HG03439 (cell line): ENCODE measurements around the gene POLD4.
"Not testable (repeated sequence)": the region's sequence is repeated elsewhere in the genome, so short reads cannot be mapped to it uniquely, and the experiment has no call there.

Source experiments
- ATAC-seq: cut with Tn5 transposase; IDR thresholded peaks from one replicate; pipeline ENCODE4 v1.9.1; 2021; ENCODE audit warnings: mild to moderate bottlenecking, moderate library complexity; ENCODE audit not compliant: unreplicated experiment

The POLD4 gene

GRCh38 chr11:67353317-67354074 is at the start of gene POLD4:
POLD4 (minus strand) TSS chr11:67353546; CDS start chr11:67353399, 147 bp downstream.
- peak; percentile 80 for ATAC-seq

DNA sequence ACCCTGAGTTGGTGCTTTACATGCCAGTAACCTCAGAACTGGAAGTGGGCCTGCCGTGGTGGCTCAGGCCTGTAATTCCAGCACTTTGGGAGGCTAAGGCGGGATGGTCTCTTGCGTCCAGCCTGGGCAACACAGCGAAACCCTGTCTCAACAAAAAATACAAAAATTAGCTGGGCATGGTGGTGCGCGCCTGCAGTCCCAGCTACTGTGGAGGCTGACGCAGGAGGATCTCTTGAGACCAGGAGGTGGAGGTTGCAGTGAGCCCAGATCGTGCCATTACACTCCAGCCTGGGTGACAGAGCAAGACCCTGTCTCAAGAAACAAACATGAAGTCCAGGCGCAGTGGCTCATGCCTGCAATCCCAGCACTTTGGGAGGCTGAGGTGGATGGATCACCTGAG is 49.7 kb upstream of the POLD4 start:
- not testable (repeated sequence) for ATAC-seq

DNA sequence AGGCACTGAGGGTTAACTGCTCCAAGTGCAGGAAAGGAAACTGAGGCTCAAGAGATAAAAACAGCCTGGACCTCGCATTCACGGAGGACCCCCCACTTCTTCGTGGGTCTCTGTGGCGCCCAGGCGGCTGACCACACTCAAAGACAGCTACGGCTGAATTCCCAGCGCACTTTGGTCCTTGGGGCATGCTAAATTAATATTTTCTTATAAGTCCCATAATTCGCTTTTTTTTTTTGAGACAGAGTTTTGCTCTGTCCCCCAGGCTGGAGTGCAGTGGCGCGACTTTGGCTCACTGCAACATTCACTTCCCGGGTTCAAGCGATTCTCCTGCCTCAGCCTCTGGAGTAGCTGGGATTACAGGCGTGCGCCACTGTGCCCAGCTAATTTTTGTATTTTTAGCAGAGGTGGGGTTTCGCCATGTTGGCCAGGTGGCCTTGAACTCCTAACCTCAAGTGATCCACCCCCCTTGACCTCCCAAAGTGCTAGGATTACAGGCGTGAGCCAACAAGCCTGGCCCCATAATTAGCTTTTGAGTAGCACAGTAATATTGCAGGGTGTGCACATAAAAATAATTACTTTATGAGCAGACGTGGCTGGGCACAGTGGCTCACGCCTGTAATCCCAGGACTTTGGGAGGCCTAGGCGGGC is 49.0 kb upstream of the POLD4 start:
- not testable (repeated sequence) for ATAC-seq

DNA sequence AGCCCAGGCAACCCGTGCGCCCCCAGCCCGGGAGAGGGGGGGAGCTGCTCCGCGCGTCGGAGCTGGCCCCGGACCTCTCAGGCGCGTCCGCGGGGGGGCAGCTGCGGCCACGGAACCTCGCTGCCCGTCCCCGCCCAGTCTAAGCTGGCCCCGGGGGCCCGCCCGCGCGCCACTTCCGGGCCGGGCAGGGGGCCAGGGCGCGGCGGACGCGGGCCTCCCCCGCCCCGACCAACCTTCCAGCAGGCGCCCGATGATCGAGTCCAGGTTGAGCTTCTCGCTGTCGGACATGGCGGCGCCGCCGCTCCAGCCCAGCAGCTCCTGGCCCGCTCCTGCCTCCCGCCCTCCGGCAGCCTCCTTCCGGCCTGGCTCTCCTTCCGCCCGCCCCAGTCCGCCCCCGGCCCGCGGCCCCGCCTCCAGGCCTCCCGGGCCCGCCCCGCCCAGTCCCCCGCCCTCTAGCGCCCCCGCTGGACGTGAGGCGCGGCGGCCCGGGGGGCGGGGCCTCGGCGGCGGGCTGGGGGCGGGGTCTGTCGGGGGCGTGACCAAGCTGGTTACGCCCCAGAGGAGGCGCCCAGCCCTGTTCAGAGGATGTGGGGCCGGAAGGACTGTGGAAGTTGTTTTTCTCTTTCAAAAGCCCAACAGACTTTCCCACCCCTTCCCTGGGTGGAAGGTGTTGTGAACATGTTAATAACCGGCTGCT is 48.3 kb upstream of the POLD4 start, which contains the start of gene PPP1CA:
Gene PPP1CA (minus strand): TSS at position 364 of the 697 bp plus-strand sequence. CDS start 76 bp downstream, at position 288.
- ATAC-seq = peak; percentile 61

- ATAC-seq = peak; percentile 6
These were observed 47.7 kb upstream of the POLD4 start for GRCh38 chr11:67400942-67401494.

- no peak for ATAC-seq
These were observed 47.0 kb upstream of the POLD4 start for GRCh38 chr11:67400251-67400941.

DNA sequence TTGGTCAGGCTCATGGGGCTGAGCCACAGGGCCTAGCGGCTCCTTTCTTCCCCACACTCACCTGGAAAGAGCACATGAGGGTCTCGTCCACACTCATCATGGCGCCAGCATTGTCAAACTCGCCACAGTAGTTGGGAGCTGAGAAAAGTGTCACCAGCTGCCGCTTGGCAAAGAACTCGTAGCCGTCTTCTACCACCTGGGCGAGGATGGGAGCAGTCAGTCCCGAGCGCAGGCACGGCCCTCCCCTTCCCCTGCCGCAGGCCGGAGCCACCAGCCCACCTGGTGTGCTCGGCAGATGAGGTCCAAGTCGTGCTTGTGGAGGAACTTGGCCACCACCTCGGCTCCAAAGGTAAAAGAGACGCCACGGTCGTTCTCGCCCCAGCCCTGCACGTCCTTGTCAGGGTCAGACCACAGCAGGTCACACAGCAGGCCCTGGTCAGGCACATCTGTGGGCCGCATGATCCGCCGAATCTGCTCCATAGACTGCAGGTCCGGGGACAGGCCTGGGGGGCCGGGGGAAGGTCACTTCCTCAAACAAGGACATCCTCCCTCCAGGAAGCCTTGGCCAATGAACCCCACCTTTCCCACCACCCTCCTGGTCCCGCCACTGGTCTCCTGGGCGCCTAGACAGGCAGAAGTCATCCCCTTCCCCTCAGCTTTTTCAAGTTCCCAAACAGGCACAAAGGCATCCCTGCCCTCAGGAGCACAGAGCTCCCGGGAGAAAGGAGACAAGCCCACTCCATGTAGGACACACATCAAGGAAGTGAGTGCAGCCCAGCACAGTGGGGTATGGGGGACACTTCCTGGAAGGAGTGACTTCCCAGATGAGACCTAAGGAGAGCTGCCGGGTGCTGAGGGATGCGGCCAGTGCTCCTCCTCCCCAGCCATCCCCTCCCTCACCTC is 45.6 kb upstream of the POLD4 start:
- ATAC-seq = no peak

DNA sequence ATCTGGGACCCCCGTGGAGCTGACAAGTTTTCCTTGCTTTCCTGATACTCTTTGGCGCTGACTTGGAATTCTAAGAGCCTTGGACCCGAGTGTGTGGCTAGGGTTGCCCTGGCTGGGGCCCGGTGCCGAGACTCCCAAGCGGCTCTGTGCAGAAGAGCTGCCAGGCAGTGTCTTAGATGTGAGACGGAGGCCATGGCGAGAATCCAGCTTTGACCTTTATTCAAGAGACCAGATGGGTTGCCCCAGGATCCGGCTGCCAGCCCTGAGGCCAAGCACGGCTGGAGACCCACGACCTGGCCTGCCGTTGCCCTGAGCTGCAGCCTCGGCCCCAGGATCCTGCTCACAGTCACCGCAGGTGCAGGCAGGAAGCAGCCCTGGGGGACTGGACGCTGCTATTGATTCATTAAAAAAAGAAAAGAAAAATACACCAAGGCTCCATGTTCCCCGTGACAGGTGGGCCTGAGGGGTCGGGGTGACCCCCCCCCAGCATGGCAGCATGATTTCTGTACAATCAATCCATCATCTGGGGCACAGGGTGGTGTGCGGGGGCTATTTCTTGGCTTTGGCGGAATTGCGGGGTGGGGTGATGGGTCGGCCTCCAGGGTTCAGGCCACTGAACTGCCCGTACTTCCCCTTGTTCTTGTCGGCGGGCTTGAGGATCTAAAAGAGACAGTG is 44.8 kb upstream of the POLD4 start:
- no peak for ATAC-seq

DNA sequence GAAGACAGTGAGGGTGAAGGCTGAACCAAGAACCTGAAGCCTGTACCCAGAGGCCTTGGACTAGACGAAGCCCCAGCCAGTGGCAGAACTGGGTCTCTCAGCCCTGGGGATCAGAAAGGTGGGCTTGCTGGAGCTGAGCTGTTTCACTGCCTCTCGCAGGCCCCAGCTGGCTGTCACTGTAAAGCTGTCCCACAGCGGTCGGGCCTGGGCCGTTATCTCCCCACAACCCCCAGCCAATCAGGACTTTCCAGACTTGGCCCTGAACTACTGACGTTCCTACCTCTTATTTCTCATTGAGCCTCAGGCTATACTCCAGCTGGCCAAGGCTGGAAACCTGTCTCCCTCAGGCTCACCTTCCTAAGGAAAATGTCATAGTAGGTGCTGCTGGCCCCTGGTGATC is 44.2 kb upstream of the POLD4 start:
- no peak for ATAC-seq

- ATAC-seq = no peak
These were observed 43.4 kb upstream of the POLD4 start for GRCh38 chr11:67396587-67397389.

DNA sequence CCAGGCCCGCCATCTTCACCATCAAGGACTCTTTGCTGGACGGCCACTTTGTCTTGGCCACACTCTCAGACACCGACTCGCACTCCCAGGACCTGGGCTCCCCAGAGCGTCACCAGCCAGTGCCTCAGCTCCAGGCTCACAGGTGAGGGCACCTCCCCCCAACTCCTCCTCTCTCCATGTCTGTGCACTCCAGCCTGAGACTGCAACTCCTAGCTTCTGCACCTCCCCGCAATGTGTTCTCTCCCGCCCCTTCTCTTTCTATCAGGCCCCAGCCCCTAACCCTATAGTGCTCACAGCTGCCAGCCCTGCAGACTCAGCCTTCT is 42.9 kb upstream of the POLD4 start:
- ATAC-seq = no peak

DNA sequence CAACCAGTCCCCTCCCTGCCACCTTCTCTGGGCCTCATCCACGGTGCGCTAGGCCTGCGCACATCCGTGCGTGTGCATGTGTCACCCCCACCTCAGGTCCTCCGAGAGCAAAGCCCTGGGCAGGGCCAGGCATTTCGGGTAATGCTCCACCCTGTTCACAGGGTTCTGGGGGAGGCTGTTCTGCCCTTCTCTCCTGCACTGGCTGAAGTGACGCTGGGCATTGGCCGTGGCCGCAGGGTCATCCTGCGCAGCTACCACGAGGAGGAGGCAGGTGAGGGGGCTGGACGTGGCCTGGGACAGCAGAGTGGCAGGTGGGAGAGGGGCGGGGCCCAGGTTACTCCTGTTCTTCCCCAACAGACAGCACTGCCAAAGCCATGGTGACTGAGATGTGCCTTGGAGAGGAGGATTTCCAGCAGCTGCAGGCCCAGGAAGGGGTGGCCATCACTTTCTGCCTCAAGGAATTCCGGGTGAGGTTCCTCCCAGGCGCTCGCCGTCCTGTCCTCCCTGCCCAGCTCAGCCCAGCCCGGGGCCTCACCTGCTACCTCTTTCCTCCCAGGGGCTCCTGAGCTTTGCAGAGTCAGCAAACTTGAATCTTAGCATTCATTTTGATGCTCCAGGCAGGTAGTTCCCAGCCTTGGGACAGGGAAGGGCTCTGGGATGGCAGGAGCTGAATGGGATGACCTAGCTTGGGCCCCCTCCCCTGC is 42.4 kb upstream of the POLD4 start:
- ATAC-seq = no peak

DNA sequence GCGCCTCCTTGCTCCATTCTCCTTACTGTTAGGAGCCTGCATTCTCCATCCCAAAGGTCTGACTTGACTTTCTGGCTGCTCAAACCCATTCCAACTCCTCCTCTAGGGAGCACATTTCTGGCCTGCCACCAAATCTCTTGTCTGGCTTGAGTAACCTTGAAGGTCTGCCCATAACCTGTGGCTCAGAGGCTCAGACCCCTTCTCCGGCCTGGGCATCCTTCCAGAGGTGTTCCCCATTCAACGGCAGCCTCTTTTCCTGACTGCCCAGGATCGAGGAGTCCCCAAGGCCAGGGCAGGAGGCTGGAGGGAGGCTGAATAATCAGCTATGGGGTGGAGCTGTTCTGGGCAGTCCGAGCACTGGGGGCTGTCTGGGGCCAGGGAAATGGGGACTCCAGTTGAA is 40.6 kb upstream of the POLD4 start:
- ATAC-seq = no peak

DNA sequence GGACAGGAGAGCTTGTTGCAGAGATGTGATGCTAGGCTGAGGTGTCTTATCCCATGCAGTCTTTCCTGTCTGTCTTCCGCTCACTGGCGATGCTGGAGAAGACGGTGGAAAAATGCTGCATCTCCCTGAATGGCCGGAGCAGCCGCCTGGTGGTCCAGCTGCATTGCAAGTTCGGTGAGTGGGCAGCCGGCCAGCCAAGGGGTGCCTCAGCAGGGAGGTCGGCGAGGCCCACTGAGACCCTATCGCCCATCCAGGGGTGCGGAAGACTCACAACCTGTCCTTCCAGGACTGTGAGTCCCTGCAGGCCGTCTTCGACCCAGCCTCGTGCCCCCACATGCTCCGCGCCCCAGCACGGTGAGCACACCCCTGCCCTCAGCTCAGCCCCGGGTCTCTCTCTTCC is 40.1 kb upstream of the POLD4 start:
- ATAC-seq = no peak

DNA sequence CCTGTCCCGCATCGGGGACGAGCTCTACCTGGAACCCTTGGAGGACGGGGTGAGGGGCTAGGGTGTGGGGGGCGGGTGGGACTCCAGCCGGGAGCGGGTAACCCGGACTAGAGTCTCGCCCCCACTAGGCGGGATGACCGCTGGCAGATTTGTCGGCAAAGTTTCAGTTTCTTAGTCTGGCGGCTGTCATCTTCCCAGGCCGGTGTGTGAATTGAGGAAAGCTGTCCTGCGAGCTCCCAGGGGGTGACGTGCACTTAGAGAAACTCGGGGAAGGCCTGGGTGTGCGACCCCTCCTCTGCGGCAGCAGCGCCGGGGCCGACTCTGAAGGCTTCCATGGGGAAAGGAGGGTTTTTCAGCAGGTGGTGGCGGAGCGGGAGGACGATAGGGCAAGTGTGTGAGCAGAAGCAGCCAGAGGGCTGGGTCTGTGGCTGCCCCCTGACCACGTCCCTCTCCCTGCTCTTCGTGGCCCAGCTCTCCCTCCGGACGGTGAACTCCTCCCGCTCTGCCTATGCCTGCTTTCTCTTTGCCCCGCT is 38.9 kb upstream of the POLD4 start:
- no peak for ATAC-seq

- ATAC-seq = peak; percentile 60
These were observed 38.2 kb upstream of the POLD4 start, which contains the start of gene RAD9A for GRCh38 chr11:67391304-67392182. RAD9A (plus strand) TSS chr11:67391986; CDS start chr11:67392045, 59 bp downstream.

GRCh38 chr11:67390947-67391303 is 37.6 kb upstream of the POLD4 start:
- ATAC-seq = no peak
